Lung microvascular endothelial cell (primary cell): ENCODE results near the gene IRF8. TPM values are rescaled to one million over a fixed set of nuclear protein-coding genes. Genes with fewer than 3 reads are reported as not detected.
A peak's percentile ranks its signal among the peaks of the same experiment; 100 is the strongest.
"Not testable (repeated sequence)": the region's sequence is repeated elsewhere in the genome, so short reads cannot be mapped to it uniquely, and the experiment has no call there.

Source experiments
- DNase-seq, 2 donors: peaks; one replicate each; pipeline versions ENCODE4 v3.0.0 to v3.0.0-alpha.2; 2010; ENCODE audit warnings: low read depth in 2 of 2
- total RNA-seq: library from RNA; depleted of rRNA; stranded (reverse); fragments of >200 nt; gene quantifications from 2 replicates; pipeline ENCODE4 v1.2.1, GENCODE V29; 2014

IRF8 gene
- total RNA-seq, 1 donor from 2014 or later = 34.5 TPM

DNA sequence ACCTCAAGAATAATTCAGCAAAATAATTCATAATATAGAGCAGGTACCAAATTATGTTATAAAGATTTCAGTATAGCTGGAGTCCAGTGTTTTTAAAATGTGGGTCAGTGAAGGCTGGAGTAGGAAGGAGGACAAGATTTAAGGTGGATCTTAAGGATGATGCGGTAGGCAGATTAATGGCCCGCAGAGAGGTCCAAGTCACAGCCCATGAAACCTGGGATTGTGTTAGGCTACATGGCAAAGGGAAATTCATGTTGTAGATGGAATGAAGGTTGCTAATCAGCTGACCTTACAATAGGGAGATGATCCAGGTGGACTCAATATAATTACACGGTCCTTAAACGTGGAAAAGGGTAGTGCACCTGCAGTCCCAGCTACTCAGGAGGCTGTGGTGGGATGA lies 6.2 kb upstream of the IRF8 start:
- DNase-seq = no peak

DNA sequence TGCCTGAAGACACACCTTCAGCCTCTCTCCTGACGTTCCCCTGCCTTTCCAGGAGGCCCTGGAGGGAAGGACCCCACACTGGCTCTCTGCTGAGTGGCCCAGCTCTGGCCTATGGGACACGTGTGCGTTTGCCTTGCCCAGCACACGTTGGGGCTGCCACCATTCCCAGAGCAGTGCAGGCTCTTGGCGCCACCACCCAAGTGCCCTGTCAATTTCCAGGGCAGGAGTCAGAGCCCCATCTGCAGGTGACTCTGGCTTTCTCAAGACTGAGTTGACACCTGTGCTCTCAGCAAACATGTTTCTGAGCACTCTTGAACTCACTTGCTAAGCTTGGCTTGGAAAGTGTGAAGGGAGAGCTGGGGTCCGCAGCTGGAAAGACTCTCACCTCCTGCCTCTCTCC lies 4.7 kb upstream of the IRF8 start:
- no peak for DNase-seq

DNA sequence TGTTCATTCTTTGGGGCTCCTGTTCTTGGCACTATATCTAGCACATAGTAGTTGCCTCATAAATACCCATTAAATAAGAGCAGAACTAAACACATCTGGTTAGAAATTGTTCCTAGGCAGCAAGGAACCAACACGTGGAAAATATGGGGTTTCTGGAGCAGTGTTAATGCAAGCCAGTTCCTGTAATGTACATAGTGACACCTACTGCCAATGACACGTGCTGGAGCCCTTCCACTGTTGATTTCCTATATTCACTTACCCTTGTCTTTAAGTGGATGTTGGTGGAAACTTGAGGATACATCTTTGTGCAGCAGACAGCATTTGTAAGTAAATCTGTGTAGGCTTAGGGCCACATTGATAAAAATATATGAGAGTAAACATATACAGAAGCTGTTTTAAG lies 1.6 kb upstream of the IRF8 start:
- DNase-seq = peak in 1 of 2 donors; percentile 42

DNA sequence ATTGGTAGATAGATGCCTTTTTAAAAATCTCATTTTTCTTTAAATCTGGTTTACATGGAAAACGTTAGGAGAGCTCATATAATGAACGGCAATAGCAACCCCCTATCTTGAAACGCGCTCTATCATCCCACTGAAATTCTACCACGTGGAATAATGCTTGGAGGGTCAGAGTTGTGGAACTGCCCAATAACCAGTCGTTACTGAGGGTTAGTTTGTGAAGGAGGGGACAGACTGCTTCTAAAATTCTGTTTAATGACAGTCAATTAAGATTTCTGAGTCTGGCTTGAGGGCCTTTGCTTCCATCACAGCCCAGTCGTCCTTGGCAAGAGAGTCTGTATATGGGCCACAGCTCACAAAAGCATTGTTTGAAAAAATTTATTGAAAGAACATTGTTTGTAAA lies 482 bp downstream of the IRF8 start:
- no peak for DNase-seq

DNA sequence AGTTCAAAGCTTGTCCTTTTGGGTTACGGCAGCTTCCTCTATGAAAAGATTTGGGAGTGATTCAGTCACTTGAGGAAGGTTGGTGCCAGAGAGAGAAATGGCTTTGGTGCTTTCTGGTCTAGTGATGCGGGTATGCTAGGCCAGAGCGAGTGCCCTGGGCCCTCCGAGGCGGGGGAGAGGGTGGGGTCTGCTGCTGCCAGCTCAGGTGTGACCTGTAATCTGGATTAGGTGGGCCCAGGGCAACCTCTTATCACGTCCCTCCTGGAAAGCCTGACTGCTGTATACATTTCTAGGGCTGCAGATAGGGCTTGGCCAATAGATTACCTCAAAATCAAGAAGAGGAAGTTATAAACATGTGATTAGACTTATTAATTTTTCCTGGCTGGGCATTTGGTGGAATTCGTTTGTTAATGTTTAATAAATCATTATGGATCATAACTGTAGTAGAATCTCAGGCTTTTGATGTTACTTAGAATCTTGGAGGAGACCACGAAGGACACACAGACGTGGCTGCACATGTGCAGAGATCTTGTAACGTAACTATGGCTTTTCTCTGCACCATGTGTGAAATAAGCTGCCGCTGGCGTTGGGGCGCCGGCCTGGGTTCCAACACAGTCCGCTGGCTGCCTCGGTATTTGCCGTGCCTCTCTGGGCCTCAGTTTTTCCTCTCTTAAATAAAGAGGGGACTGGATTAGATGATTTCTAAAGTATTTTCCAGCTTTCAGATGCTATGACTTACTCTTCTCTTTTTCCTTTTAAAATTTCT lies 1.2 kb downstream of the IRF8 start:
- DNase-seq = no peak

DNA sequence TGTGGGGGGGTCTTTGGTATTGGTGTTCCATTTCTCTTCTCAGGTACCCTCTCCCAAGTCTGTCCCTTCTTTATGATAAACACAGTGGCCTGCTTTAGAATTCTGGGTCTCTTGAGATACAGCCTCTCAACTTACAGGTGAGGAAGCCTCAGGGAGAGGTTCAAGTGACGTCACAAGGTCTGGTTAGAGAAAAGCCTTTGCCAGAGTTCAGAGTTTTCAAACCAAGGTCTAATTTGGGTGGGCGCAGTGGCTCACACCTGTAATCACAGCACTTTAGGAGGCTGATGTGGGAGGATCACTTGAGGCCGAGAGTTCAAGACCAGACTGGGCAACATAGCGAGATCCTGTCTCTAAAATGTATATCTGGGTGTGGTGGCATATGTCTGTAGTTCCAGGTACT lies 2.1 kb downstream of the IRF8 start:
- no peak for DNase-seq

DNA sequence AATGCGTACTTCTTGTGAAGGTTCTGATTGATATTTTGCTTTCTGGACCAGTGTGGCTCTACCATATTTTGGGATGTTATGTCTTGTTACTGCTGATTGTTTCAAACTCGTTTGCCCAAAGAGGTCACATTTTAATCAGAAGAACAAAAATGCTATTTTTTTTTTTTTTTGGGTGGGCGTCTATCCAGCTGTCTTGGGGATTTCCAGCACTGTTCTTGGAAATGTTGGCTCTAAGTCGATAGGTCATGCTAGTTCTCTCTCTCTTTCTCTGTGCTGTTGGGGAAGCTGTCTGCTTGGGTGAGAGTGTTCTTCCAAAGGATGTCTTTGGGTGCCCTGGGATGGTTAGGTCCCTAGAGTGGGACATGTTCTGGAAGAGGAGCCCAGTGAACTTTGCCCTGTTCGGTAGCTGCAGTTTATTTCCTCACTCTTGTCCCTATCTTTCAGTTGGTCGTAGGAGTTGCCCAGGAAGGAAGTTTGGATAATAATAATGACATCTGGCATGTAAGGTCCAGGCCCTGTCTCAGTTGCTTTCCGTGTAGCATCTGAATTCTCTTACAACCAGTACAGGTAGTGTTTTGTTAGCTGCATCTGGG lies 2.9 kb downstream of the IRF8 start:
- DNase-seq = no peak

DNA sequence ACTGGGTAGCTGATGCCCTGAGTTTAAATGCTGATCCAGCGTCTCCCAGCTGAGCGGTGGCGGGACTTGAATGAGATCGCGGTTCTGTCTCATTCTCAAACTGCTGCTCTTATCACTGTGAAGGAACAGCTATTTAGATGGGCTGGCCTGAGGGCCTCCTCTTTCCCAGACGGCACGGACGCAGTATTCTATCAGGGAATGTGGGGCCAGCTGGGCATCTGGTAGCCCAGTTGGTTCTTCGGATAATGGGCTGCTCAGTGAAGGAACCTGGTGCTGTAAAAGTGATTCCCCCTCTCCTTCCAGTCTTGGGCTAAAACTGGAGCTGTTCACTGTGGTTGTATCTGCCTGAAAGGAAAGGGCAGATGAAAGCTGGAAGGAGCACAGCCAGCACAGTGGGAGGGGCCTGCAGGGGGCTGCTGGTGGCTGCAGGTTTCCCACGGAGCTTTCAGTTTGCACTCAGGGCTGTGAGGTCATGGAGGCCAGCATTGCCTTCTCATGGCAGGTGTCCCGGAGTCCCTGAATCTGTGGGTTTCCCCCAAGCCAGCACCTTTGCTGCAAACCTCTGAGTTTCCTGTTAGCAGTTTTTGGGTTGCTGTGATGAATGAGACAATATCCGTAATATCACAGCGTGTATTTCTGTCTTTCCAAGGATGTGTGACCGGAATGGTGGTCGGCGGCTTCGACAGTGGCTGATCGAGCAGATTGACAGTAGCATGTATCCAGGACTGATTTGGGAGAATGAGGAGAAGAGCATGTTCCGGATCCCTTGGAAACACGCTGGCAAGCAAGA lies 3.6 kb downstream of the IRF8 start:
- no peak for DNase-seq

DNA sequence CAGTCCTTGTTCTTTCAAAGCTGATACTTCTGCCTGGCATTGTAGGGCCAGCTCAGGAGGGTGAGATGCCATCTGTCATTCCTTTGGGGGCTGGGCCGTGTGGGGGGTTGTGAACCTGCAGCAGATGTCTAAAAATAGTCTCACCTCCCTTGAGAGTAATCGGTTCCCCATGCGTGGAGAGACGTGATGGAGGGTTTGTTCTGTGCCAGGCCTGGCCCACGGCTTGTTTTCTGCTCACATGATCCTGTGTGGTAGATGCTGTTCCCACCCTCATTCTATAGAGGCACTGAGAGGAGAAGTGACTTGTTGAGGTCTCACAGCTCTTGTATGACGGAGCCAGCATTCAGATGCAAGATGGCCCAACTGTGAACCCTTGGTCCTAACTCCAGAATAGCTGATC lies 4.6 kb downstream of the IRF8 start:
- DNase-seq = no peak

DNA sequence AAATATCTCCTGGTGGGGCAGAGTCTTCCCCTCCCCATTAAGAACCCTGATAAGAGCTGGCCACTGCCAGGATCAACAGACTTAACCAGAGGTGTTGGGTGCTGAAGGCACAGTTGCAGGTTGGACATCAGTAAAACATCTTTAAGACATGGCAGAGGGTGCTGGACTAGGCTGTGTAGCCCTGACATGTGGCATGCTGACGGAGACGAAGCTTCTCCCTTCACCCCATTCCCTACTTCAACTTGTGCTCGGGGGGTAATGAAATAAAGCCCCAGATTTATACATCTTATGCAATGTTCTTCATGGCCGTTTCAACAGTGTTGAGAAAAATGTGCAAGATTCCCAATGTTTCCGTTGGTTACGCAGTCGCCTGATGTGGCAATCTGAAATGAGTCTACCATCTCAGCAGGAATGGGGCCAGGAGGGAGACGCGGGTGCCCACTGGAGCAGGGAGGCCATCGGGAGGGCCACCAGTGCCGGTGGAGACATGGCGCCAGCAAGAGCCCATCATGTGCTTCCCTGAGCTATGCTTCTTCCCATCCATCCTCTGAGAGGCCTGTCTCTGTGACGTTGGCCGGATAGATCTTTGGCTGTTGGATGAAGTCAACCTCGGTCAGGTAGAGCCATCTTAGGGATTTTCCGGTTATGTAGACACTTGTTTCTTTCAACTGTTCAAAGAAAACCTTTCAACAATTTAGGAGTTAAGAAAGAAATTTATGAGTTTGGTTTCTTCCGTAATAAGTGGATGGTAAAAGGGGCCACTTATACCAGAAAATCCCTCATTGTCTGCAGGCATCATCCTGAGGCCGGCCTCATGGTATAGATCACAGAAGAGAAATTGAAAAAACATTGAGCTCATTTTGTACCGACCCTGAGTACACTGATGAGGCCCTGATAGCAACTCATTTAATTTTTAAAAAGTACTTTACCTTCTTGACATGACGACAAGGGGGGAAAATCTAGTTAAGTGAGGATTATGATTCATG lies 6.4 kb downstream of the IRF8 start:
- DNase-seq = no peak

DNA sequence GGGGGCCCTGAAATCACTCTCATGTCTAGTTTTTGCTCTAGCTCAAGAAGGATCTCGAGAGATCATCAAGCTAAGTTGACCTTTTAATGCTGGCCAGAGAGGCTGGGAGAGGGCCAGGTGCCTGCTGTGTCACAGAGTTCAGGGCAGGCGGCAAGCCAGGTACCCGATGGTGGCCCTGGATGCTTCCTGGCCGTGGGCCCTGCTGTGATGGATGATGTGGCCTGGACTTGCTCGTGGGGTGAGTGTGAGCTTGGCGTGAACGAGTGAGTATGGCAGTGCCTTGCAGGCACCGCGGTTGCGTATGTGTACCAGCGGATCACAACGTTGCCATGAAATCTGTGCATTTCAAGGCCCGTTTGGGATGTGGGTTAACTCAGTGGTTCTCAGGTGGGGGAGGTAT lies 7.4 kb downstream of the IRF8 start:
- DNase-seq = no peak

DNA sequence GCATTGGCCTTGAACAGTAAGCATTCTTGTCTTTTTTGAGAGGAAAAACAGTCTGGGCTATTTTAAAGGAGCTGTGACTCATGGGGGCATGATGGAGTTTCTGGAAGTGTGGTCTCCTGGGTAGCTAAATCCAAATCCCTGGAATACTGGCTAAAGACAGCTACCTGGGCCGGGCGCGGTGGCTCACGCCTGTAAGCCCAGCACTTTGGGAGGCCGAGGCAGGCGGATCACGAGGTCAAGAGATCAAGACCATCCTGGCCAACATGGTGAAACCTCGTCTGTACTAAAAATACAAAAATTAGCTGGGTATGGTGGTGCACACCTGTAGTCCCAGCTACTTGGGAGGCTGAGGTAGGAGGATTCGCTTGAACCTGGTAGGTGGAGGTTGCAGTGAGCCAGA lies 8.3 kb downstream of the IRF8 start:
- not testable (repeated sequence) for DNase-seq

DNA sequence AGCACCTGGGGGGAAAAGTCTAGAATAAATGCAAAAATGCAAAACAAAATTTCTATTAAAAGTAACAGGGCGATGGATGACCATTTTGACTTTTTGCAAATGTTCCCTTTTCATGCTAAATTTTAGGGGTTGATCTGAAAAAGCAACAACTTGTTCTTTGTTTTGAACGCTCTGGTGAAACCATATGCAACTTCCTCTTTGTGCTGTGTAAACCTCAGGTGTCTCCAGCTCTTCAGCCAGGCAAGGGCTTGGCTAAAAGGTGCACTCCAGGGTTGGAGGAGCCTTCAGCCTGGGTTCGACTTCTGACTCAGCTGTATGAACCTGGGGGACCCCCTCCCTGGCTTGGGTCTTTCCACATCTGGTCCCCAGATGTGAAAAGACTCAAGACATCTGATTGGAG lies 9.5 kb downstream of the IRF8 start:
- no peak for DNase-seq

DNA sequence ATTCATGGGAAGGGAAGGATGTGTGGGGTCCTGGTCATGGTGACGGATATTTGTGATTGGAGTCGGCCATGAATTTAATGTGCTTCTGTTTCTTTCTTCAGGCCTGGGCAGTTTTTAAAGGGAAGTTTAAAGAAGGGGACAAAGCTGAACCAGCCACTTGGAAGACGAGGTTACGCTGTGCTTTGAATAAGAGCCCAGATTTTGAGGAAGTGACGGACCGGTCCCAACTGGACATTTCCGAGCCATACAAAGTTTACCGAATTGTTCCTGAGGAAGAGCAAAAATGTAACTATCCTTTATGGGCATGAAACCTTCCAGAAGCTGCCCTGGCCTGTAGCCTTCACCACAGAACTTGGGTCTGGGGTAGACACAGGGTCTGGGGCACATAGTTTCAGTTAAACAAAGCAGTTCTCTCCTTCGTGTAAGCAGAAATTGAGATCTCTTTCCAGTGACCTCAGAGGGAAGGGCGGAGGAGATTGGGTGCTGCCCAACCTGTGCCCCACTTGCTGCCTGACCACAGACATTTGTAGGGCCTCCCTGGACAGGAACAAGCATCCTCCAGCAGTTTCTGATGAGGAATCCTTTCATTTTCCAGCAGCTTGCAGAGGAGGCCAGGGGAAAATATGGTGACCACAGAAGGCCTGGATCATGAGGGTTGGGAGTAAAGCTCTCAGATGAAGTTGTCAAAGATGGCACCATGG lies 10.1 kb downstream of the IRF8 start:
- no peak for DNase-seq

DNA sequence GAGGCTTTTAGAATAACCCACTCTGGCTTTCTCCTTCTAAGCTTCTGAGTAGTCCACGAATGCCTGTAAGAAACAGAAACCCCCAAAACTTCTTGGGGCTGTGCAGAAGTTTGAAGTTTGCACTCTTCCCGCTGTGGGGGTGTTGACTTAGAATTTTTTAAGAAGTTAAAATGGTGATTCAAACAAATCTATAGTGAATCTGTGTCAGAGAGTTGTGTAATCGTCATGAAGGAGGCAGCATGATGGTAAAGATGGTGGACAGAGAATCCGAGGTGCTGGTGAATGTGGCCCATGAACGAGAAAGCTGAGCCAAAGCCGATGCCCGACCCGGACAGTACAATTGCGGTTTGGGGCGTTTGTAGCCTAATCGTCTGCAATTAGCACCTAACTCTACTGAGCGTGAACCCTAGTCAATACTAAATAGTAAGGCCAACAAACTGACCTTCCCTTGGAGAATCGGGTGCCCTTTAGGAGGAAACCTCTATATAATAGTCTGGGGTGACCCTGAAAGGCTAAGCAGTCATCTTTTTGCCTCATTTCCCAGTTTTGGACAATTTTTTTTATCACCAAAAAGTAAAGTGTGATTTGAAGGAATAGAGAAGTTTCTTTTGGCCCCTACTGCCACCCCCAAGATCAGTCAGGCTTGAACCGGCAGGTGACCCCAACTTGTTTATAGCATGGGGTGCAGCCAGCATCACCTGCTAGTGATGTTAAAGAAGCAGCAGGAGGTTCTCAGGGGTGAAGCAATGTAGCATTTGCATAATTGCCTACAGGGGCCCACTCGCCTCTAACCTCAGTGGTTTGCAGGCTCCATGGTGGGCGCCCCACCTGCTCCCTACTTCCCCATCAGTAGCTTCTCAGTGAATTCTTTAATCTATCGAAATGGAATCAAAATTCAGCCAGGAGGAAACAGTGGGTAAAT lies 11.2 kb downstream of the IRF8 start:
- no peak for DNase-seq

DNA sequence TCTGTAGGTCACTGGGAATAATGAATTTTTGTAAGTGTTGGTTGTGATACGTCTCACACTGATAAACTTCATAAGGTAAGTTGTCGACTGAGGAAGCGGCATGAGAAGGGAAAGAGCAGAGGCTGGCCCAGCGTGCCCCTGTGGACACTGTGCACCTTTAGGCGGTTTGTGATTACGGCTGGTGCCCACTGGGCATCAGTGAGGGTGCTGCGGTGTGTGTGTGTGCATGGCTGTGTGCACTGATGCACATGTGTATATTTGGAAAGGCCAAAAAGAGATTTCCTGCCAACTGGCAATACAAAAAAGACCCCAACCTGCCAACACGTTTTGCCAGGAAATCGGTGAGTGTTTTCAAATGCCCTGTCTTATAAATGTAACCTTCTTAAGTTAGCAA lies 11.9 kb downstream of the IRF8 start:
- no peak for DNase-seq

DNA sequence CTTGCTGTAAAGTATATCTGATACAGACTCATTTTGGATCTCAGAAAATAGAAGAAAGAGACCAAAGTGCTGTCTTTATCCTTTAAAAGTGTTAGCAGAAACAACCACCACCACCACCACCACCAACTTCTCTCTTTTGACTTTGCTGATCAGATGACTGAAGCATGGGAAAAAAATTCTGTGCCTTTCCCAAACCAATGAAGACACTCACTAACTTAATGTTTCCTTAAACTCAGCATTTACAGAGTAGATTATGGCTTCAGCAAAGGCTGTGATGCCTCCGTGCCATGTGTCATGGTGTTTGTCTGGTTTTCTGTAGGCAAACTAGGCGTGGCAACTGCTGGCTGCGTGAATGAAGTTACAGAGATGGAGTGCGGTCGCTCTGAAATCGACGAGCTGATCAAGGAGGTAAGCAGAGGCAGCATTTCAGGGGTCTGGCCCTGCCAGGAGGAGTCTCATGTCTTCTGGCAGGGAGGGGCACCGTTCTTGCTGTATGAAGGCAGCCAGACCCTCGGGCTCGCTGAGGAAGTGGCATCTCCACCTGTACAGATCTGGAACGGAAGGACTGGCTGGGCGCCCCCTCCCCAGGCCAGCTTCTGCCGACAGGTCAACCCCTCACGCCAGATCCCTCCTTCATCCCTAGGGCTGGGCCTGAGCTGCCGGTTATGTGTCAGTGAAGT lies 12.4 kb downstream of the IRF8 start:
- no peak for DNase-seq

DNA sequence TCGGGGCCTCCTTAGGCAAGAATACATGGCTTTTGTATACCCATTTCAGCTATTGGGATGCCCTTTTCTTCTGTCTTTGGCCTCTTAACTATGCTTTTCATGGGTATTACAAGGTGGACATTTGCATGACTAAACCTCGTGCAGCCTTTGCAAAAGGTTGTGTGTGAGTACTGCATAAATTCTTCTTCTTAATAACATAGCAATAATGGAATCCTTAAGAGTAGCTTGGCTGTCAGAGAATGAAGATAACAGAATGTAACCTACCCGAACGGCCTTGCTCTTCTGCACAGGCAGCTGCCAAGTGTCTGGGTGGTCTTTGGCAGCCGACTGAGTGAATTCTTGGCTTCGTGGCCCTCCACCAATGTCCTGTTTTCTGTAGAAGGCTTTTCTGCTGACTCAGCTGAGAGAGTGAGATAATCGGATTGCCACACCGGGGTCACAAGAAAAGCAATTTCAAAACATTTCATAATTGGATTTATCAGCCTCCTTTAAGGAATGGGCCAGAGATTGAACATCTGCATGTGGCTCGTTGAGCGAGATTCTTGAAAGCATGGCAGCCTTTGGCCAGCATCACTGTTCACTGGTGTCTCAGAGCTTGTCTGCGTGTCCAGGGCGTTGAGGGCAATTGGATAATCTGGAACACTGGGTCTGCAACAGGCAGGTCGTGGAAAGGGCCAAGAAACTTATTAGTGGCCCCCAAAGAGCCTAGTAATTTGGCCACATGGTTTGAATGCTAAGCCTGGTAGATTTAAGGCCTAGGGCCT lies 13.4 kb downstream of the IRF8 start:
- DNase-seq = no peak
